GM19240 (cell line): Measurements from ENCODE around the gene SMIM24.
A peak's percentile ranks its signal among the peaks of the same experiment; 100 is the strongest.

Experiments
- DNase-seq: peaks from one replicate; pipeline ENCODE4 v3.0.0; 2011; ENCODE audit warnings: low spot score; ENCODE audit not compliant: insufficient read length

The SMIM24 gene

DNA sequence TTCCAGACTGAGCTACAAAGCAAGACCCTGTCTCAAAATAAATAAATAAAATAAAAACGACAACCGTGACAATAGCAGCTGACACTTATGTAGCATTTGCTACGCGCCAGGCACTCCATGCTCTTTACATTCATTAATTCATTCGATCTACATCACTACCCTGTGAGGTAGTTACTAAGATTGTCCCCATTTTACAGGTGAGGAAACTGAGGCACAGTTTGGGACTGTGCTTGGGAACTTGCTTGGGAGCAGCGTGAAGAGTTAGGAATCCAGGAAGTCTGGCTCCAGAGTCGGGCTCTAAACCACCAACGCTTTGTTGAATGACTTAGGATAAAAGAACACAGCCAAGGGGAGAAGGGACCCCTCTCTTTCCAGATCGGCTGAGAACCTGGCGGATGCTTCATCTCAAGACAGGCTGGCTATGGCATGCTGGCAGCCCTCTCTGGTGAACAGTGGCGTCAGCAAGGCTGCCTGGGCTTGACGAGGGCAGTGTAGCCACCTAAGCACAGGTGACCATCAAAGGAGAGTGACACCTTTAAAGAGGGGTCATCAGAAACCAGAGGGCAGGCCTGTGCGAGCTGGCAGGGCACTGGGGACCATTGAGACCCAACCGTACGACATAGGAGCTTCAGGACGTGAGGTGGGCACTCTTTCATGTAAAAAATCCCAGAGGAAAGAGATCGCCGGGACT is 19.6 kb upstream of the SMIM24 start:
- DNase-seq, result no peak

DNA sequence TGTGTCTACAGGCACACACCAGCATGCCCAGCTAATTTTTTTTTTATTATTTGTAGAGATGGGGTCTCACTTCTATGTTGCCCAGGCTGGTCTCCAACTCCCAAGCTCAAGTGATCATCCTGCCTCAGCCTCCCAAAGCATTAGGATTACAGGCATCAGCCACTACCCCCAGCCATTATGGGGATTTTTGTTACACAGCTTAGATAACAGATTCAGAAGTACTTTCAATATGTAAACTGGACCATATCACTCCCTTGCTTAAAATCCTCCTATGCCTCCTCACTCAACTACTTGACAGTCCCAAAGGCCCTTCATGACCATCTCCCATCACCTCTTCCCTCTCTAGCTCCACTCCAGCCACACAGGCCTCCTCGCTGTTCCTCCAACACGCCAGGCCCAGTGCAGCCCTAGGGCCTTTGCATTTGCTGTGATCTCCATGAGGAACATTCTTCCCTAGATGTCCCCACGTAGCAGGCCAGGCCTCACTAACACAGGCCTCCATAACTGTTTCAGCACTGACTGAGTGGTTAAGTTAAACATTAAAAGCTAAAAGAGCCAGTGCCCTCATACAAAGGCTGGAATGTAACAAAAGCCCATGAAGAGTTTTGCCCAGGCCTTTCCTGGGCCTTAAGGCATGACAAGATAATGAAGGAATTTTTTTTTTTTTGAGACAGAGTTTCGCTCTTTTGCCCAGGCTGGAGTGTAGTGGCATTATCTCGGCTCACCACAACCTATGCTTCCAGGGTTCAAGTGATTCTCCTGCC is 17.6 kb upstream of the SMIM24 start:
- DNase-seq, result no peak

DNA sequence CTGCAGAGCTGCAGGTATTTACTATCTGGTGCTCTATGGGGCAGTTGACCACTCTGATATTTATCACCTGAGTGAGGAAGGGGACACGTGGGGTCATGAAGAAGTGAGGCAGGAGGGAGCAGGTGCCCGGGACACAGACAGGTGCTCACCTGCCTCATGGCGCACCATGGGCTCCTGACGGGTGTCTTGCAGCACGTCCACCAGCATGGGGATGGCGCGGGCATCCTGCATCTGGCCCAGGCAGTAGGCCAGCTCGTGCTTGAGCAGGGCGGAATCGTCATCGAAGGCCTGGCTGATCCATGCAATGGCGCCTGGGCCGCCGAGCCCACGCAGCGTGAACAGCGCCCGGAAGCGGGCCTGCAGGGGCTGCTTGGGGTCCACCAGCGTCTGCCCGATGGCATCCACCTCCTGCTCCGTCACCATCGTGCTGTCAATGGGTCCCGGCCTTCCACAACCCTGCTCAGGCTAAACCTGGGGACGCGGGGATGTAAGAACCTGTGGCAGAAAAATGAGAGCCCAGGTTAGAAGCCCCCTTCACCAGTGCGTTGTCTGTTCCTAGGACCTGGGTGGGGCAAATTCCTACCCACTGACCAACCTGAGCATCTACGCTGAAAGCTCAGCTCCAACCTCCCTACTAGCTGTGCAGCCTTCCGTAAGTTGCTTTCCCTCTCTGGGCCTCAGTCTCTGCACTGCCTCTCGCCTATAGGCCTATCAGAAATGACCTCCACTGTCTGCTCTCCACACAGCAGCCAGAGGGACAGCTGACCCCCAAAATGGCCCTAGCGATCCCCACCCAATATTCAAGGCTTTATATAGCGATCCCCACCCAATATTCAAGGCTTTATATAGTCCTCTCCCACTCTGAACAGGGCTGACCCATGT is 16.3 kb upstream of the SMIM24 start:
- no peak for DNase-seq

DNA sequence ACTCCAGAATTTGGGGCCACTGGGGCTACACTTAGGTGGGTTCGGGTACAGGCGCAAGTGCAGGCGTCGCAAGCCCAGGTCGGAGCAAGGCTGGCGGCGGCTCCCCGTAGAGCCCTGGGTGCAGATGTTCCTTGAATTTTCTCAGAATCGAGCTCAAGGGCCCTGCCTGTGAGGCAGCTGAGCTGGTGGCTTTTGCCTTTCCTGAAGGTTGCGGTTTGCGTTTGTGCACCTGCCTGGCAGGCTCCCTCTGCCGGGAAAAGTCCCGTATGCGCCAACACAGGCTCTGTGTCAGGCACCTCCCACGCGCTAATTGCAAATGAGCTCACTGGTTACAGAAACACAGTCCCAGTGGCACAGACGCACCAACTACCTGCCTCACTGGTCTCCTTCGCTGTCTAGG is 14.2 kb upstream of the SMIM24 start:
- DNase-seq, result no peak

DNA sequence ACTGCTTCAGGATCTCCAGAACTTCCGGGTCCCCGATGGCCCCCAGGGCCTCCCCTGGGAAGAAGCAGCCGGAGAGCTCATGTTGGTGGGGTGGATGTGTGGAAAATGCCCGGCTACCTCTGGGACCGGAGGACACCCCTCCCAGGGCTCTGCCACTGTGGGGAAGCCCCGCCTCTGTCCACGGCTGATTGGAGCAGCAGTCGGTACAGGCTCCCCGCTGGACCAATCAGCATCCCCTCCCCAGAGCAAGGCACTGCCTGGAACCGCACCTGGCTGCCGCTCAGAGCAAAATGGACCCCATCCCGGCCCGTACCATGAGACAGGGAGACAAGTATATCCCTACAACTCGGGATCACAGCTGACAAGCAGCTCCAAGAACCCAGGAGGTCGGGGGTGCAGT is 13.7 kb upstream of the SMIM24 start:
- DNase-seq, result peak; percentile 61

DNA sequence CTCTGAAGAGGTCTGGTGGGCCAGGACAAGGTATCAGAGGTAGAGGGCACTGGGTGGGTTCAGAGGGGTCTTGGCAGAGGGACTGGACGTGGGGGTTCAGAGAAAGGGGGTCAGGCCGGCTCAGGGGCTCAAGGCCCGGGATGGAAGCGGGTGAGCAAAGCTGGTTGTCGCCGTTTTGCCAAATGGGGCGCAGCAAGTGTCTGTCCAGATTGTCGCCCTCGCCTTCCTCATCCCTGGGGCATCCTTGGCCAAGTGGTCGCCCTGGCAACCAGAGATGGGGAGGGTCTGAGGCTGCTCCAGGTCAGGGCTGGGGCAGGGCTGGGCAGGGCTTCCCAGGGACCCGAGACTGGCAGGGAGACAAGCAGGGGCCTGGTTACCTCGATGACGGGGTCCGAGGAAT is 13.3 kb upstream of the SMIM24 start:
- DNase-seq, result no peak

DNA sequence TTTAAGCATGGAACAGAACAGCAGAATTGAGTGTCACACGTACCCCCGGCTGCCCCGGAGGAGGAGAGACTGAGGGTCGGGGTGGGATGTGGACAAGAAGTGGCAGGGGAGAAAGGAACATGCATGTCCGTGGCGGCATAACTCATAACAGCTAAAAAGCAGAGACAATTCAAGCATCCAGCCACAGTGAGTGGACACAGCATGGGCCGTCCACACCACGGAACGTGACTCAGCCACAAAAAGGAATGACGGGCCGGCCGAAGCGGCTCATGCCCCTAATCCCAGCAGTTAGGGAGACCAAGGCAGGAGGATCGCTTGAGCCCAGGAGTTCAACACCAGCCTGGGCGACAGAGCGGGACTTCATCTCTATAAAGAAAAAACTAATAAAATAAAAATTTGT is 12.6 kb upstream of the SMIM24 start:
- DNase-seq, result no peak

DNA sequence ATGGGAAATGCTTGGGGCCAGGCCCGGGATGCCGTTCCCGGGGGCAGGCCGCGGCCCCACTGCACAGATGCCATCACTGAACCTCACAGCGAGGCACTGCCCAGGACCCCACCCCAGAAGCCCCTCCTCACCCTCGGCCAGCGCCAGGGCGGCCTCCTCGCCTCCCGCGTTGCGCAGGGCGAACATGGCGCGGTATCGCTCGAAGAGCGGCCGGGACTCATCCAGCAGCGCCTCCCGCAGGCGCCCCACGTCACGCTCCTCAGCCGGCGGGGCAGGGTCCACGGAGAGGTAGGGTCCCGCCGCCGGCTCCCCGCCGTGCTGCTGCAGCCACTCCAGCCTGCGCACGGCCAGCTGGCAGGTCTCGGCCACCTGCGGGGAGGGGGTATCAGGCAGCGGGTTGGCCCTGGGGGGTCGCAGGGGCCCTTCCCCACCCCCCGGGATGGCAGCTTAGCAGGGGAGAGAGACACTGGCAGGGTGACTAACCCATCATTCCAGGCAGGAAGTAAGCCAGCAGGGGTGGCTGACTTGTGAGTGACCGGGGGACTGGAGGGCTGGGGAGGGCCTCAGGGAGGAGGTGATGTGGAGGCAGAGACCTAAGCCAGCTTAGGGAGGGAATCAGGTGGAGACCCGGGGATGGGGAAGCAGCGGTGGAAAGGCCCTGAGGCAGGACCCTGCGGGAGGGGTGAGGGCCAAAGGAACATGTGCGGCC is 12.0 kb upstream of the SMIM24 start:
- no peak for DNase-seq

DNA sequence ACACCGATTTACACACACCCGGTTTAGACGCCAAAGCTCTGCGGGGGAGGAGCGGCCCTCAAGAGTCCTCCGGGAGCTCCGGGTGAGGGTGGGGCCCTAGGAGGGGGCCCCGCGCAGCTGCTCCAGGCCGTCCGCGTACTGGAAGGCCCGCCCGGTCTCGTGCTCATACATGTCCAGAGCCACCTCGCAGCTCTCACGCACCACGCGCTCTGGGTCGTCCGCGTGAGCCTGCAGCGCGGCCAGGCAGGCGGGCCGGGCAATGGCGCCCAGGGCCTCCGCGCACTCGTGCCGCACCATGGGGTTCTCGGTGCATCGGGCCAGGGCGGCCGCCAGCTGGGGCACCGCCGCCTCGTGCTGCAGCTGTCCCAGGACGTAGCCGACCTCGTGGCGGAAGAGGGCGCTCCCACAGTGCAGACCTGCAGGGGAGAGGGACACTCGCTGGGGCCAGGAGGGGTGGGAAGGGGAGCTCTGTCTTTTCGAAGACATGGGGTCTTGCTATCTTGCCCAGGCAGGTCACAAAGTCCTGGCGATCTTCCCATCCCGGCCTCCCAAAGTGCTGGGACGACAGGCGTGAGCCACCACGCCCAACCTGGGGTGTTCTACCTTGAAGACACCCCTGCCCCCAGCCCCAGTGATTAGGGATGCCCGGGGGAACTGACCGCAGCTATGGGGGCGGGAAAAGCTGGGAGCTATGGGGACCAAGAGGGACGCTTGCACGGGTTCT is 11.2 kb upstream of the SMIM24 start:
- DNase-seq, result no peak

DNA sequence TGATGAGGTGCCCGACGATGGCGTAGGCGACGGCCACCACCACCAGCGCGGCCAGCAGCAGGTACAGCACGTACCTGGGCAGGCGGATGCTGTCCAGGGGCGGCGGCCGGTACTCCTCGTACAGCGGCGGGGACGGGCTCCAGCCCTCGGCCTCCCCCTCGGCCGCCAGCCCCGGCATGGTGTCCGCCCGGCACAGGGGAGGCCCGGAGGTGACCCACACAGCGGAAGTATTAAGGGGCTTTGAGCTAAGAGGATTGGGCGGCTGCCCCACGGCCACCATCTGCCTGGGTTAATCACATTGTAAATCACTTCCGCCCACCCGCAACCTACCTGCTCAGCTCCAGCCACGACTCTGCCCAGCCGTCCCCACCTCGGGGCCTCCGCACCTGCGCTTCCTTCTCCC is 2.9 kb upstream of the SMIM24 start, which contains the start of gene SMIM44:
Gene SMIM44, minus strand, starts transcription at position 216 of the 403 bp plus-strand sequence. Its CDS starts 38 bp downstream, at position 178.
- DNase-seq, result no peak

DNA sequence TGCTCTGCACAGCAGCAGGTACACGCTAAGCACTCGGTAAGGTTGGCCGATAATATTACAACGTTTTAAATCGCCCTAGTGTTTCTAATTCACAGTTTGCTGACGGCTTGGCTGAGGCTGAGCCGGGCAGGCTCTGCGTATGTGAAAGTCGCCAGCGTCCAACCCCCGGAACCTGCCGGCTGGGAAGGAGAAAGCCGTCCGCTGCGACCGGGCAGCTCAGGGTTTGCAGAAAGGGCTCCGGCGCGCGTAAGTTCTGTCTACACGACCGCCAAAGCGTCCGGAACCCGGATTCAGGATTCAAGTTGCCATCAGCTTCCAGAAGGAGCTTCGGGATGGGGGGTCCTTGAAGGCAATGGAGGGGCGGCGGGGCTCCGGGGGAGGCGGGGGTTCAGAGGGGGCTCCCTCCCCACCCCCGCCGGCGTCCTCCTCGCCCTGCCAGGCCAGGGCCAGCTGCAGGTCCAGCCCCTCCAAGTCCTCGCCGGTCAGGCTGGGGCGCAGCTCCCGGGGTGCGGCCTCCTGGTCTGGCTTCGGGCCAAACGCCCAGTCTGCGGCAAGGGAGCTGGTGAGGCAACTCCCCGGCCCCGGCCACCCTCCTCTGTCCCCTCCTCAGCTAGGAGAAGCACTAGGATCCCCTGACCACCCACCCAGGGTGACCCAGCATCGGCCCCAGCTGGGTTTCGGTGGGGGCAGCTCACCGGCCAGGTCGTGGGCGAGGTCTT is 2.3 kb upstream of the SMIM24 start:
- no peak for DNase-seq

DNA sequence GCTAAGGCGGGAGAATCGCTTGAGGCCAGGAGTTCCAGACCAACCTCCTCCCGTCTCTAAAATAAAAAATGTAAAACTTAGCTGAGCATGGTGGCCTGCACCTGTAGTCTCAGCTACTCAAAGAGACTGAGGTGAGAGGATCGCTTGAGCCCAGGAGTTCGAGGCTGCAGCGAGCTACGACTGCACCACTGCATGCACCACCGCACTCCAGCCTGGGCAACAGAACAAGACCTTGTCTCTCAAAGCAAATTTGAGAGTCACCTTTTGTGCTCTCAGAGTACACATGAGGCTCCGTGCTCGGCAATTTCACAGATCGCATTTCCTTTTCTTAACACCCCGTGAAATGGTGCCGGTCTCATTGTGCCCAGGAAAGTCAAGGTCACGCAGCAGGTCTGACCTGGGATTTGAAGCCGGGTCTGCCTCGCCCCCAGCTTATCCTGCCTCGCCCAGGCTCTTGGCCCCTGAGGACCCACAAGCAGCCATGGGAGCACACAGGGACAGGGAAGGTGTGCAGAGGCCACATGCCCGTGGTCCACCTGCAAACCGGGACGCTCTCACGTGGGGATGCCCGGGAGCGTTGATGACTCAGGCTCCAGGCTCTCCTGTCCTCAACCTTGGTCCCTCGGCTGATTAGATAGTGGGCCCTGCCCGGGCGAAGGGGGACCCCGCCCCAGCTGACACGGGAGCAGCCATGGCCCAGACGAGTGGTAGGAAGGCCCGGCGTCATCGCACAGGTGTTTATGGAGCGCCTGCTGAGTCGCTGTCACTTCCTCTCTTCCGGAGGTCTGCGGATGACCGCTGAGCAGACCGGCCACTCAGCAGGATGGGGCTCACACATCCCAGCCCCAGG is 1.1 kb upstream of the SMIM24 start:
- DNase-seq, result no peak

DNA sequence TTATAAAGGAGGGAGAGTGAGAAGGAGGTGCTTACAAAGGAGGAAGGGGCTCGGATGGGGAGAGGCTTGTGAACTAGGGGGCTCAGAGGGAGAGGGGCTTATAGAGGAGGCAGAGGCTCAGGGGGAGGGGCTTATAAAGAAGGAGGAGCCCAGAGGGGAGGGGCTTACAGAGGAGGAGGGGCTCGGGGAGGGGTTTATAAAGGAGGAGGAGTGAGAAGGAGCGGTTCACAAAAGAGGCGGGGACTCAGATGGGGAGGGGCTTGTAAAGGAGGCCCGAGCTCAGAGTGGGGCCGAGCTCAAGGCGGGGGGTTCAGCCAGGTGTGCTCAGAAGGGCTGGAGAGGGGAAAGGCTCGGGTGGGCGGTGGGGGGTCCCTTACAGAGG is 500 bp downstream of the SMIM24 start:
- no peak for DNase-seq

DNA sequence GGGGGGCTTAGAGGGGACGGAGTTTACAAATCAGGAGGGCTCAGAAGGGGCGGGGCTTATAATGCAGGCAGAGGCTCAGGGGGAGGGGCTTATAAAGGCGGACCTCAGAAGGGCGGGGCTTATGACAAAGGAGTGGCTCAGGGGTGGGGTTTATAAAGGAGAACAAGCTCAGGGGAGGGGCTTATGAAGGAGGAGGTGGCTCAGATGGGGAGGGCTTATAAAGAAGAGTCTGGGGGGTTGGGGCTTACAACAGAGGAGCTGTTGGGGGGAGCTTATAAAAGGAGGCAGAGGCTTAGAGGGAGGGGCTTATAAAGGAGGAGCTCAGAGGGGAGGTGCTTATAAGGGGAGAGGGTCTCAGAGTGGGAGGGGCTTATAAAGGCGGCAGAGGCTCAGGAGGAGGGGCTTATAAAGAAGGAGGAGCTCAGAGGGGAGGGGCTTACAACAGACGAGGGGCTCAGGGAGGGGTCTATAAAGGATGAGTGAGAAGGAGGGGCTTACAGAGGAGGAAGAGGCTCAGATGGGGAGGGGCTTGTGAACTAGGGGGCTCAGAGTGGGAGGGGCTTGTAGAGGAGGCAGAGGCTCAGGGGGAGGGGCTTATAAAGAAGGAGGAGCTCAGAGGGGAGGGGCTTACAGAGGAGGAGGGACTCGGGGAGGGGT is 1.0 kb downstream of the SMIM24 start:
- no peak for DNase-seq

DNA sequence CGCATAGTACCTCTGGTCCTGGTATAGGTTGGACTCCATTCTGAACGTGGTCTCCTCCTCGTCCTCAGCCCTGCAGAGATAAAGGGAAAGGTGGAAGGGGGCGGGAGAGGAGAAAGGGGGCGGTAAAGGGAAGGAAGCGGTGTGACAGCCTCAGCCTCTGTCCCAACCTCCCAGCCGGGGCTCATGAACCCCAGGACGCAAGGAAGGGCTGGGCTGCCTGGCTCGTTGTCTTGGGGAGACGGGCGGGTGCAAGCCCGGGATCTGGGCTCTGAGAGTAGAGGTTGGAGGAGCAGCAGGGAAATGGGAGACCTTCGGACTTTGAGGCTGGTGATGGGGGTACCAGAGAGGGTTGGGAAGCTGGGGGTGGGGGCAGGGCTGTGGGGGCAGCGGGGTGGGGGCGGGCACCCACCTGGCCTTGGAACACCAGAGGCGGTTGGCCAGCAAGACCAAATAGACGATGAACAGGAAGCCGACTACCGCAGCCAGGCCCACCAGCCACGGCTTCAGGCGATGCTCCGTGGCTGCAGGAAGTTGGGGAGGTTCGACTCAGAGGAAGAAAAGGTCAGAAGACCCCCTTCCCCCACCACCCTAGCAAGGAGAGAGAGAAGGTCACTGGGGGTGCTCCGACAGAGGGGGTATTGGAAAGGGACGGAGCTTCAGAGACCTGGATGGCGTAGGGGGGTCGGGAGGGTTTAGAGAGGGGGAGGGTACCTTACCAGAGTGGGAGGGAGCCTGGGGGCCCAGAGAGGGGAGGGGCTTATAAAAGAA is 1.7 kb downstream of the SMIM24 start:
- no peak for DNase-seq

DNA sequence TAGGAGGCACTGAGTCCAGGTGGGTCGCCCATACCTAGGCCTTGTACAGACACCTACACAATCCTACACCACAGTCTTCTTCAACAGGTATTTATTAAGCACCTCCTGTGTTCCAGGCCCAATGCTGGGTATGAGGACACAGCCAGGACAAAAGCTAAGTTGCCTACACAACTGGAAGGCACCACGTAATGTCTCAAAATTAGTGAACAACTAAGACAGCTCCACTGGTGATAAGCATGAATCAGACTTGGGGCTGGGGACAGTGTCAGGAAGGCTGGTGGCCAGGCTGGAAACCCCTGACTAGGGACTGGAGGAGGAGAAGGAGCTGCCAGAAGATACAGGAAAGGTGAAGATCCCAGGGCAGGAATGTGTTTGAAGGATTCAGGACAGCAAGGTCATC is 2.4 kb downstream of the SMIM24 start:
- DNase-seq, result no peak

DNA sequence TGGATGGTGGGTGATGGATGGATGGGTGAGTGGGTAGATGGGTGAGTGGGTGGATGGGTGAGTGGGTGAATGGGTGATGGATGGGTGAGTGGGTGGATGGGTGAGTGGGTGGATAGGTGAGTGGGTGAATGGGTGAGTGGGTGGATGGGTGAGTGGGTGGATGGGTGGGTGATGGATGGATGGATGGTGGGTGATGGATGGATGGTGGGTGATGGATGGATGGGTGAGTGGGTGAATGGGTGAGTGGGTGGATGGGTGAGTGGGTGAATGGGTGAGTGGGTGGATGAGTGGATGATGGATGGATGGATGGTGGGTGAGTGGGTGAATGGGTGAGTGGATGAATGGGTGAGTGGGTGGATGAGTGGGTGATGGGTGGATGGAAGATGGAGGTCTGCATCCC is 2.8 kb downstream of the SMIM24 start:
- no peak for DNase-seq

DNA sequence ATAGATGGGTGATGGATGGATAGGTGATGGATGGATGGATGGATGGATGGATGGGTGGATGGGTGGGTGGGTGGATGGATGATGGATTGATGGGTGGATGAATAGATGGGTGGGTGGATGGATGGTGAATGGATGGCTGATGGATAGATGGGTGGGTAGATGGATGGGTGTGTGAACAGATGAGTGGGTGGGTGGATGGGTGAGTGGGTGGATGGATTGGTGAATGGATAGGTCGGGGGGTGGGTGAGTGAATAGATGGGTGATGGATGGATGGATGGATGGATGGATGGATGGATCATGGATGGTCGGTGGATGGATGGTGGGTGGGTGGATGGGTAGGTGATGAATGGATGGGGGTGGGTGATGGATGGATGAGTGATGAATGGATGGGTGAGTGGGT is 3.5 kb downstream of the SMIM24 start:
- DNase-seq, result no peak
